ENCODE measurements around the gene SNX21.

- no peak for TF ChIP-seq CTCF (IDR thresholded peaks at IDR 0.05)
- no peak for TF ChIP-seq EZH2 (IDR thresholded peaks at IDR 0.05; ENCODE audit: borderline replicate concordance, insufficient read depth, low read depth, low read length, poor library complexity, severe bottlenecking)
These were observed 541 bp downstream of the SNX21 start for GRCh38 chr20:45833883-45834796.
